RWPE2 (cell line): ENCODE measurements around the gene NMB.
"Not testable (repeated sequence)": the region's sequence is repeated elsewhere in the genome, so short reads cannot be mapped to it uniquely, and the experiment has no call there.

Experiments
- ATAC-seq: fragments of 200-7000 bp; cut with Tn5 transposase; 3 replicates; pipeline ENCODE4 v1.9.1; 2021; ENCODE audit warnings: low read depth
- DNase-seq: peaks from one replicate; pipeline ENCODE4 v3.0.0-alpha.2; 2020; ENCODE audit warnings: low spot score
- H3K27ac ChIP-seq: fragments of 450-650 bp; 2 replicates; pipeline ENCODE4 v1.5.1; 2017; ENCODE audit warnings: mild to moderate bottlenecking; ENCODE audit not compliant: poor library complexity, severe bottlenecking
- H3K27me3 ChIP-seq: fragments of 250-450 bp; sonication (Bioruptor Pico); 2 replicates; pipeline ENCODE4 v1.5.1; 2021; ENCODE audit warnings: mild to moderate bottlenecking, moderate library complexity; ENCODE audit not compliant: insufficient read depth, poor library complexity, severe bottlenecking
- H3K36me3 ChIP-seq: fragments of 250-450 bp; sonication (Bioruptor Pico); 2 replicates; pipeline ENCODE4 v1.5.1; 2020; ENCODE audit warnings: low read depth, mild to moderate bottlenecking, moderate library complexity
- H3K4me1 ChIP-seq: fragments of 250-450 bp; sonication (Bioruptor Pico); 2 replicates; pipeline ENCODE4 v1.5.1; 2021; ENCODE audit warnings: mild to moderate bottlenecking, moderate library complexity; ENCODE audit not compliant: insufficient read depth, poor library complexity, severe bottlenecking
- H3K4me3 ChIP-seq: fragments of 250-450 bp; sonication (Bioruptor Pico); 2 replicates; pipeline ENCODE4 v1.5.1; 2021; ENCODE audit warnings: mild to moderate bottlenecking, moderate library complexity; ENCODE audit not compliant: severe bottlenecking
- H3K9me3 ChIP-seq: fragments of 250-450 bp; sonication (Bioruptor Pico); 2 replicates; pipeline ENCODE4 v1.5.1; 2021; ENCODE audit warnings: mild to moderate bottlenecking, moderate library complexity; ENCODE audit not compliant: severe bottlenecking
- TF ChIP-seq, protein P1 (sequence below): fragments of 450-650 bp; IDR thresholded peaks from one replicate; pipeline ENCODE4 v1.5.1; 2017; ENCODE audit warnings: mild to moderate bottlenecking, moderate library complexity; ENCODE audit not compliant: poor library complexity, severe bottlenecking

The NMB gene

DNA sequence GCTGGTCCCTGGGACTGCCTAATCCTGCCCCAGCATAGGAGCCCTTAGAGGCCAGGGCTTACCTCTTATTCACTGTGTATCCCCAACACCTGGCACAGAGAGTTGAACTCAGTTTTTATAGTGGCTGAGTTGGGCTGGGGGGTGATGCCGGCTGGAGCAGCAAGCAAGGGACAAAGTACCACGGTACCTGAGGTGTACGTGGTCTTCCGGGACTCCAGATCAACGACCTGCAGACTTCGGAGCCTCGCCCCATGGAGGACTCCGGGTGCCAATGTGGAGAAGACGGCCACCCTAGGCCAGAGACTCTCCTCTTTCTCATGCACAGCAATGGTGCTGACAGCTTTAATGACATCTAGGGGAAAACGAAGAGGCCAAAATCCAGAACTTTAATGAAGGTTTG lies 12.0 kb downstream of the NMB start:
- no peaks in the 10 kb centered on the region for H3K9me3 ChIP-seq
- DNase-seq = no peak
- no peak overlapping the region for H3K4me3 ChIP-seq
- no peaks in the 10 kb centered on the region for H3K27me3 ChIP-seq
- 0 out of 3 replicates have a peak, but pooled peaks have one; percentile 2 for ATAC-seq
- H3K27ac ChIP-seq = no peak overlapping the region
- H3K4me1 ChIP-seq = no peaks in the 10 kb centered on the region
- TF ChIP-seq, protein P1, sequence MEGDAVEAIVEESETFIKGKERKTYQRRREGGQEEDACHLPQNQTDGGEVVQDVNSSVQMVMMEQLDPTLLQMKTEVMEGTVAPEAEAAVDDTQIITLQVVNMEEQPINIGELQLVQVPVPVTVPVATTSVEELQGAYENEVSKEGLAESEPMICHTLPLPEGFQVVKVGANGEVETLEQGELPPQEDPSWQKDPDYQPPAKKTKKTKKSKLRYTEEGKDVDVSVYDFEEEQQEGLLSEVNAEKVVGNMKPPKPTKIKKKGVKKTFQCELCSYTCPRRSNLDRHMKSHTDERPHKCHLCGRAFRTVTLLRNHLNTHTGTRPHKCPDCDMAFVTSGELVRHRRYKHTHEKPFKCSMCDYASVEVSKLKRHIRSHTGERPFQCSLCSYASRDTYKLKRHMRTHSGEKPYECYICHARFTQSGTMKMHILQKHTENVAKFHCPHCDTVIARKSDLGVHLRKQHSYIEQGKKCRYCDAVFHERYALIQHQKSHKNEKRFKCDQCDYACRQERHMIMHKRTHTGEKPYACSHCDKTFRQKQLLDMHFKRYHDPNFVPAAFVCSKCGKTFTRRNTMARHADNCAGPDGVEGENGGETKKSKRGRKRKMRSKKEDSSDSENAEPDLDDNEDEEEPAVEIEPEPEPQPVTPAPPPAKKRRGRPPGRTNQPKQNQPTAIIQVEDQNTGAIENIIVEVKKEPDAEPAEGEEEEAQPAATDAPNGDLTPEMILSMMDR = no peak
- peaks cover 94% of the 10 kb centered on the region for H3K36me3 ChIP-seq

DNA sequence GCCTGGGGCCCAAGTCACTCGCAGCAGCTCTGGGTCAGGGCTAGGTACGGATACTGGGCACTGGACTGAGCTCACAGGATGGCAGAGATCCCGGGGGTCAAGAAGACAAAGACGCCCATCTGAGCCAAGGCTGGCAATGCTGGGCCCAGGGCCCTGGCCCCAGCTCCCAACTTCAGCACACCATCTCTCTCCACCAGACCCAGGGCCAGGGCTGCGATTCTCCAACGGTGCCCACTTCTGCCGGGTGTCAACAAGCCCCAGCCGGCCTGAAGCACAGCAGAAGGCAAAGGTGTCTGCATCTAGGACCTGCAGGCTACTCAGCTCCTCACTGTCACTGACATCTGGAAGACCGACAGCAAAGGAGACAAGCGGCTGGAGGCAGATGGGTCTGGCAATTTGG lies 12.5 kb downstream of the NMB start:
- peaks cover 94% of the 10 kb centered on the region for H3K36me3 ChIP-seq

DNA sequence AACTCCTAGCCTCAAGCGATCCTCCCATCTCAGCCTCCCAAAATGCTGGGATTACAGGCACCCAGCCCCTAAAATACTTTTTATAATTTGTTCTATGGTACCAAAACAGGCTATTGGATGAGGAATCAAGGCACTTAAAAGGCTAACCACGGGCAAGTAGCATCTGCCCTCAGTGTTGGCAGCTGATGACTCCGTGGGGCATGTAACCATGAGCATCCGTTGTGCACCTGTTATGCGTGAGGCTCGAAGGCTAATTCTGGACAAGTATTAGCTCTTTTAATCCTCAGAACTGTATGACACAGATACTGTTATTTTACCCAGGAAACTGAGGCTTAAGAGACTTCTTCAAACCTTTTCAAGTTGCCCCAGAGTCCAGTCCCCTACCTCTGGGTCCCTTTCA lies 14.2 kb downstream of the NMB start:
- DNase-seq = no peak
- Histone ChIP-seq H3K27me3 (no peaks in the 10 kb centered on the region), H3K4me3 (no peak overlapping the region), H3K27ac (no peak overlapping the region), H3K9me3 (no peaks in the 10 kb centered on the region), H3K36me3 (peaks cover 94% of the 10 kb centered on the region), H3K4me1 (no peaks in the 10 kb centered on the region)
- TF ChIP-seq, protein P1 = no peak
- no peak for ATAC-seq

More for the DNA sequence above, 12.5 kb downstream of the NMB start:
- ATAC-seq (no peak), DNase-seq (no peak)
- H3K27me3 ChIP-seq = no peaks in the 10 kb centered on the region
- TF ChIP-seq, protein P1 = no peak
- H3K9me3 ChIP-seq = no peaks in the 10 kb centered on the region
- H3K27ac ChIP-seq = no peak overlapping the region
- H3K4me3 ChIP-seq = no peak overlapping the region
- H3K4me1 ChIP-seq = no peaks in the 10 kb centered on the region

DNA sequence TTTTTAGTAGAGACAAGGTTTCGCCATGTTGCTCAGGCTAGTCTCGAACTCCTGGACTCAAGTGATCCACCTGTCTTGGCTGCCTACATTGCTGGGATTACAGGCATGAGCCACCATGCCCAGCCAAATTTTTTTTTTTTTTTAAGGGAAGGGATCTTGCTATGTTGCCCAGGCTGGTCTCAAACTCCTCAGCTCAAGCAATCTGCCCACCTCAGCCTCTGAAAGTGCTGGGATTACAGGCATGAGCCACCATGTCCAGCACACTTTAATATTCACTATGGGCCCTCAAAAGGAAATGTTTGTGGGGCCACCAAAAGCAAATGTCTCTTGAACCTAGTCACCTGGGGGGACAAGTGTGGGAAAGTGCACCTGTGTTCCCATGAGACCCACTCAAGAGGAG lies 15.4 kb downstream of the NMB start:
- ATAC-seq, H3K27ac ChIP-seq, H3K9me3 ChIP-seq, H3K4me1 ChIP-seq, H3K27me3 ChIP-seq, H3K4me3 ChIP-seq, DNase-seq: not testable (repeated sequence)
- peaks cover 94% of the 10 kb centered on the region for H3K36me3 ChIP-seq

DNA sequence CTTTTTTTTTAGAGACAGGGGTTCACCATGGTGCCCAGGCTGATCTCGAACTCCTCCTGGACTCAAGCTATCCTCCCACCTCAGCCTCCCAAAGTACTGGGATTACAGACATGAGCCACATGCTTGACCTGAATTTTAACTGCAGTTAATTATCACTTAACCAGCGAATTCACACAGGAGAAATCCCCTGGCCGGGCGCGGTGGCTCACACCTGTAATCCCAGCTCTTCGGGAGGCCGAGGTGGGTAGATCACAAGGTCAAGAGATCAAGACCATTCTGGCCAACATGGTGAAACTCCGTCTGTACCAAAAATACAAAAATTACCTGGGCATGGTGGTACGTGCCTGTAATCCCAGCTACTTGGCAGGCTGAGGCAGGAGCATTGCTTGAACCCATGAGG lies 16.1 kb downstream of the NMB start:
- H3K36me3 ChIP-seq = peaks cover 92% of the 10 kb centered on the region

DNA sequence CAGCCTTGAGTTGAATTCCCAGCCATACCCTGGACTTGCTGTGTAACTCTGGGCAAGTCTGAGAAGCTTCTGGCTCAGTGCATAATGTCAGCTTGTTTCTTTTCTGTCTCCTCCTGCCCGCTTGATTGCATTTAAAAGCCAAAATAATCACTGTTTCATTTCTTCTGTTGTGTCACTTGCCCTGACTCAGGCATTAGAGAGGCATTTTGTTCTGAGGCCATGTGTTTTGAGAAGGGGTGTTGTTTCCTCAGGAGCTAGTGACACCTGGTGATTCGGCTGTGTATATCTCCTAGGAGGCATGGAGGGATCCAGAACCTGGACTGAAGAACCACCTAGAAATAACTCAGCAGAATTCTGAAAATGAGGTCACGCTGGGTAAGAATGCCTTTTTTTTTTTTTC lies 19.9 kb downstream of the NMB start:
- H3K4me1 ChIP-seq = peaks cover 9% of the 10 kb centered on the region
- H3K9me3 ChIP-seq = no peaks in the 10 kb centered on the region
- no peaks in the 10 kb centered on the region for H3K27me3 ChIP-seq
- ATAC-seq (peak; percentile 11; the same call in 1 of the 3 replicates), DNase-seq (no peak)
- H3K27ac ChIP-seq = no peak overlapping the region
- H3K4me3 ChIP-seq = no peak overlapping the region
- H3K36me3 ChIP-seq = peaks cover 80% of the 10 kb centered on the region
- TF ChIP-seq, protein P1 = peak; percentile 46

More for the DNA sequence above, 16.1 kb downstream of the NMB start:
- H3K27ac ChIP-seq, DNase-seq, ATAC-seq, H3K4me1 ChIP-seq, H3K4me3 ChIP-seq, H3K9me3 ChIP-seq, H3K27me3 ChIP-seq: not testable (repeated sequence)
